Activated naive CD8-positive, alpha-beta T cell treated with anti-CD3 and anti-CD28 coated beads, Interleukin-2, amount 50 U/mL, for 16 hours (primary cell): ENCODE data around the gene CUL4A.

Experiments
- DNase-seq: peaks from one replicate; pipeline ENCODE4 v3.0.0-alpha.2; 2020; ENCODE audit warnings: low read depth, low spot score

Gene CUL4A

DNA sequence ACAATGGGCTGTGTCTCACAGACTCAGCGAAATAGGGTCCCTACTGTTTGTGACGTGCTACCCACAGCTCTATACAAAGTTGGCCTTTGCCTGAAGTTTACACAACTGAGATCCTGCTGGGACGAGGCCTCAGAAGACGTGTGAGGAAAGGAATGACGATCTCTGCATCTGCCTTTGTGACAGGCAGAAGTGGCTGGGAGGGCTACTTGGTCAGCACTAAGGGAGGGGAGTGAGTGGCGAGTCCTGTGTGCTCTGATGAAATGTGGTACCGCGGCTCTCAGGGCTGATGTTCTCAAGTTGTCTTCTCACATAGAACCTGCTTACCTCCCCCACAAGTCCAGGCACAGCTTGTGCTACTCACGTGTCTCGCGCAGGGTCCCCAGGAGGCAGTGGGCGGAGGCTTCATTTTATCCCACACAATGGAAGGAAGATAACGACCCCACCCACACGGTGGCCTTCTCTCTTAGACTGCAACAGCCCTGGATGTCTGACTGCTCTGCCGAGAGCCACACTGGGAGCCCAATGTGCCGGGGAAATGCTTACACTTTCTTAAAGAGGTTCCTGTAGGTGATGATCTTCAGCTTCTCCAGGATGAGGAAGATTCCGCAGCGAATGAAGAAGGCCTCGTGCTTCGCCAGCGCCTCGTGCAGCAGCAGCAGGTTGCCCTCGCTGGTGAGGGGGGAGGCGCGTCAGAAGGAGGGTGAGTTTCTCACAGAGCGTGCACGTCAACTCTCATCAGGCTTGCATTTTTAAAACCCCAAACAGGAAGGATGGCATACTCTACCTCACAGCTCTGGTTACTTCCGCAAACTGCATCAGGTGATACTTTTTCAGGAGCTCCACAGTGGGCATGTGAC is 29.8 kb upstream of the CUL4A start:
- no peak for DNase-seq

DNA sequence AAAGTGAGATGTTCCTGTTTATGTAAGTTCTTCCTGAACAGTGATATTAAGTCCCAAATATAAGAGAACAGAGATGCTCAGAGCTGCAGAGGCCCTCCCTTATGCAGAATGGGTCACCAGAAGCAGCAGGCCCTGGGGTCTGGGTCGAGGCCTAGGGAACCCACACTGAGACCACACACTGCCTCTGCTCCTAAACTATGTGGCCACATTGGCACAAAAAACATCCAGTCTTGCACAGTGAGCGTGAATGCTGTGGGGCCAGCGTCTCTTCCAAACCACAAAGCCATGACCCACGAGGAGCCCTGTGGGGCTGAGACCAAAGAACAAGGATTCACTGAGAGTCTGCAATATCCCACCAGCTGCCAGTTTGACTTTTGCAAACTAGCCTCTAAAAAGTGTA is 27.4 kb upstream of the CUL4A start:
- DNase-seq: no peak

DNA sequence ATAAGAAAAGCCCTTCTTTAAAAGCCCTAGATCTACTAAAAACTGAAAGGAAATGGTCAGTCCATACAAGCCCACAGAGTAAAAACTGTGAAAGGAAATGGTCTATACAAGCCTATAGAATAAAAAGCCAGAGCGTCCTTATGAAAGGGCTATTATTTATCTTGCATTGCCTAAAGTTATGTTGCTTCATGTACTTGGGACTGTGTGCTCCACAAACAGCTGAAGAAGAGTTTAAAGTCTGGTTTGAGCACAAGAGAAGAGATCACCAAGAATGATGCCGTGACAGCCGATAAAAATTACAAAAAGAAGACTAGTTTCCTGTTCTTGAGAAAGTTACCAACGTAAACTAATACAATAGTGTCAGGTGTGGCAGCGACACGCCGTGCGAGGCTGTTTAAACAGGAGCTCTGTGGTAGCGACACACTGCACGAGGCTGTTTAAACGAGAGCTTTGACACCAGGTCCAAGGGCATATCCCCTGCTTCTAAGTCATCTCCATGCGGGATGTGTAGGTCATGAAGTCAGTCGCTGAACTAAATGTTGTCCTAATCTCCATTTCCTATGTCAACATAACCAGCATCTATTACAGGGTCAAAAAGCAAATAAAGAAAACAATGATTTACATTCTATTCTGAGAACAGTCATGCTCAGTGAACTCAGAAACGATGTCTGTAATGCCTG is 25.8 kb upstream of the CUL4A start:
- DNase-seq: no peak

DNA sequence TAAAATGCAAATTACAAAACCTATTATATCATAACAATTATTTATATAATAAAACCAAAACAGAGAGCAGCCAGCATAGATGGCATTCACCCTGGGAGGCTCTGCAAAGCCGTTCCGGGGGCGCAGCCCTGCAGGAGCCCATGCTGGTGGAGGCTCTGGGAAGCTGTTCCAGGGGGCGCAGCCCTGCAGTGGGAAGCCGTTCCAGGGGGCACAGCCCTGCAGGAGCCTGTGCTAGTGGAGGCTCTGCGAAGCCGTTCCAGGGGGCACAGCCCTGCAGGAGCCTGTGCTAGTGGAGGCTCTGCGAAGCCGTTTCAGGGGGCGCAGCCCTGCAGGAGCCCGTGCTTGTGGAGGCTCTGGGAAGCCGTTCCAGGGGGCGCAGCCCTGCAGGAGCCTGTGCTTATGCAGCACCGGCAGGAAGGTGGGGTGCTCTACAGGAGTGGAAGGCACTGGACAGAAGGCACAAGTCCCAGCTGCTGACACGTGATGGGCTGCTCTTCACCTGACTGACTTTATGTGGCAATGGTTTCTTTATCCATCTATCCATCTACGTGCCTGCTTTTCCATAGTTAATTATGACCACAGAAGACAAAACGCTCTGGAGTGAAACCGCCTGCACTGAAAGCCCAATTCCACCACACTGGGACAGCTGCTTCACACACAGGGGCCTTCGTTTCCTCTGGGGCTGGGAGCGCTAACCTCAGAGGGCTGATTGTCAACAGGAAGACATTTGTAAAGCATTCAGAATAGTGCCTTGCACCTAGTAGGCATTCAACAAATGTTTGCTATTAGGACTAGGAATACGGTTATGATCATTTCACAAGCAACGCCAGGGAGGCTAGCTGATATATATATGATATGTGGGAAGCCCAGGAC is 24.6 kb upstream of the CUL4A start:
- DNase-seq: no peak

DNA sequence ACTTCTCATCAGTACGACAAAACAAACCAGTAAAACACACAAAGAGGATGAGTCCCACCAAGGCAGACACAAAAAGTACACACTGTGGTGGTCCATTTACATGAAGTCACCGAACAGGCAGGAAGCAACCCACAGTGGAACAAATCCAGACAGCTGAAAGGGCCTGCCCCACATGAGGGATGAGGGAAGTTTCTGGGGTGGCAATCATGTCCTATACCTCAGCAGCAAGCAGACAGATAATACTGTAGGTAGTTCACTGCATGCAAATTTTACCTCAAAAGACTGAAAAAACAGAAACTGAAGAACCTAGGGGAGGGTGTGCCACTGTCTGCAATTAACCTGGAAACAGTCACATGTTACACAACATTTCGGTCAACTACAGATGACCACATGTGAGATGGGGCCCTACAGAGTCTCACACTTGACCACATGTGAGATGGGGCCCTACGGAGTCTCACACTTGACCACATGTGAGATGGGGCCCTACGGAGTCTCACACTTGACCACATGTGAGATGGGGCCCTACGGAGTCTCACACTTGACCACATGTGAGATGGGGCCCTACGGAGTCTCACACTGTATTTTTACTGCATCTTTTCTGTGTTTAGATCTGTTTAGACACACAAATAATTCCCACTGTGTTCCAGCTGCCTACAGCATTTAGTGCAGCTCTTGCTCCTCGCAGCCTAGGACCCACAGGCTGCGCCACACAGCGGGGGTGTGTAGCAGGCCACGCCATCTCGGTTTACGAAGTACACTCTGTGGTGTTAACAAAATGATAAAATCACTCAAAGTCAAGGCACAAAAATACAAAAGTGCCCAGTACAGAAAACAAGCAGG is 23.1 kb upstream of the CUL4A start:
- no peak for DNase-seq

DNA sequence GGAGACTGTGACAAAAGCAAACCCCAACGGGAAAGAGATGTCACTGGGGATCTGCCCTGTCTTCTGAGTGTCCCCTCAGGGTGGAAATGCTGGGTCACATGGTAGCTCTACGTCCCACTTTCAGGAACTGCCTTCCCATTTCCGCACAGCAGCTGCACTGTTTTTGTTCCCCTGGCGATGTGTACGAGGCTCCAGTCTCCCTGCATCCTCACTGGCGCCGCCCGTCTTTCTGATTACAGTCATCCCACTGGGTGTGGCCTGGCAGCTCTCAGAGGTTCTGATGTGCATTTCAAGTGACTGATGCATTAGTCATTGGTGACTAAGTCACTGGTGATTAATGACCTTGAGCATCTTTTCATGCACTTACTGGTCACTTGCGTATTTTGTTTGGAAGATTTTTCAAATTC is 22.1 kb upstream of the CUL4A start:
- peak; percentile 29 for DNase-seq

DNA sequence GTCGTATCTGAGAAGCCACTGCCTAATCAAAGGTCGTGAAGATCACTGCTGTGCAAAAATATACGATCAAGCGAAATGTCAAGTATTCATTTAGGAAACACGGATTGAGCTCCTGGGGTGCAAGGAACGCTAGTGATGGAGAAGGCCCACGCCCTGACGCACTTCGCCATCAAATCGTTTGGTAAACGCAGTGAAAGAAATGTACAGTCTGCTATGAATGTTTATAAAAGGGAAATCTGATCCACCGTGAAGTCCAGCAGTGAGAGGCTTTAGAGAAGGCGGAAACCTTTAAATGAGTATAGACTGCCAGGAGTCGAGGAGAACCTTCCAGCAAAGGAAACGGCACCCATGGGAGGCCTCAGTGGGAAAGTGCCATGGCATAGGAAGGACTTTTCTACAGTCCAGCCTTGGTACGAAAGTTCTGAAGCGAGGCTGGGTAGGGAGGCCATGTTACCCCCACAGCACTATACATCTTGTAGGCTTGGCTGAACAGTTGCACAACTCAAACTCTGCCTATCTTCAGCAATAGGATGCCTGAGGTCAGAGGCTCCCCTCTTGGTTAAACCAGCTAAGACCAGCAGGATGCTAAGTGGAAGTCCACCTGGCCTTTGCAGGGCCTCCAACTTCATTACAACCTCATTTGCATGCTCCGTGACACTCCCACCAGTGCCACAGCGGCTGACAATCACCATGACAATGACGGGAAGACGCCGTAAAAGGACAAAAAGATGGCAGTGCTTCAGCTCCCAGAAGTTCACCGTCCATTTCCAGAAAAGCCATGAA is 21.3 kb upstream of the CUL4A start:
- DNase-seq: no peak

DNA sequence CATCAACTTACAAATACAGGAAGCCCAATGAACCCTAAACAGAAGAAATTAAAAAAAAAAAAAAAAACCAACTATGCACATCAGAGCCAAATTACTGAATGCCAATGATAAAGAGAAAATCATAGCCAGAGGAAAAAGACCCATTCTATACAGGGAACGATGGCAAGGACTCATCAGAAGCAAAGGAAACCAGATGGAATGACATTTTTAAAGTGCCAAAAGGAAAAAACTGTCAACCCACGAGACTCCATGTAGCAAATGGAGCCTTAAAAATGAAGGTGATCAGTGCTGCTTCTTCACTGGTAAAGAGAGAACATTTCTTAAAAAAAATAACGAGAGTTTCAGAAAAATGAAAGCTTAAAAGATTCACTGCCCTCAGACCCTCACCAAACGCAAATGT is 19.2 kb upstream of the CUL4A start:
- DNase-seq: no peak

DNA sequence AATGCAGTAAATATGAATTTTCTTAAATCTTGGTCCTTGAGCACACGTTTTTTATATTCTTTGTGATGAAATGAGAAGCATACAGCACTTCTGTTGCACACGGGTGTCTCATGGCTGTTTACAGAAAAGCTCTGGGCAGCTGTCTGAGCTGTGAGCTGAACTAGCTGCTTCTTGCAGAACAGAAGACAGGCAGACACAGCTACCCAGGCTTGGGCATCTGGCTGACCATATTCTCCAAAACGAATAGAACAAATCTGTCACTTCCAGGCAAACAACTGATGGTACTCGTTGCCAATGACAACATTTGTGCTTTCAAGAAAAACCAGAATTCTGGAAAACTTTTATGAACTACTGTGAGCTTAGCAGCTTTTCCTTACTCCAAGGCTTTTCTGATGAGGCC is 17.1 kb upstream of the CUL4A start:
- DNase-seq: no peak

DNA sequence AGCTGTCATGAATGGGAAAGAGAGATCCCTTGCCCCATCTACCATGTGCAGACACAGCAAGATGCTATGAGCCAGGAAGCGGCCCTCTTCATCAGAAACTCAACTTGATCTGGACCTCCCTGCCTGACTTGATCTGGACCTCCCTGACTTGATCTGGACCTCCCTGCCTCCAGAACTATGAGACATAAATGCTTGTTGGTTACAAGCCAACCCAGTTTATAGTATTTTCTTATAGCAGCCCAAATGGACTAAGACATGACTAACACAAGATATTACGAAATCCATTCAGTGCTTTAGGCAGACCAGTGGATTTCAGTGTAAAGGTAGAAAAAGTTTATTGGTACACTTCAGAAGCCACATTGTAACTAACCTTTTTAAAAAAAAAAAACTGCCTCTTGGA is 16.5 kb upstream of the CUL4A start:
- DNase-seq: no peak

DNA sequence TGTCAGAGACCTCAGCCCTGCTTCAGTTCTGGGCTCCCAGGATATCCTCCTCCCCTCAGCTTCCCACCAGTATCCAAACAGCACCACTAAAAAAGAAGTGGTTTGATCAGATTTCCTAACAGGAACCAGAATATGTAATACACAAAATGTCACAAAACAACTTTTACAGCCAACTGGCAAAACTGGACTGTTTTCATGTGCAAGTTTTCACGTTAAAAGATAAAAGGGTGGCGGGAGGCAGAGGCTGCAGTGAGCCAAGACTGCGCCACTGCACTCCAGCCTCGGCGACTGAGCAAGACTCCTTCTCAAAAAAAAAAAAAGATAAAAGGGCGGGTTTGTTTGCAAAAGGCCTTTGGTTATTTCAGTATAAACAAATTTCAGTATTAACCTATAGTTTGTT is 14.1 kb upstream of the CUL4A start:
- DNase-seq: no peak

DNA sequence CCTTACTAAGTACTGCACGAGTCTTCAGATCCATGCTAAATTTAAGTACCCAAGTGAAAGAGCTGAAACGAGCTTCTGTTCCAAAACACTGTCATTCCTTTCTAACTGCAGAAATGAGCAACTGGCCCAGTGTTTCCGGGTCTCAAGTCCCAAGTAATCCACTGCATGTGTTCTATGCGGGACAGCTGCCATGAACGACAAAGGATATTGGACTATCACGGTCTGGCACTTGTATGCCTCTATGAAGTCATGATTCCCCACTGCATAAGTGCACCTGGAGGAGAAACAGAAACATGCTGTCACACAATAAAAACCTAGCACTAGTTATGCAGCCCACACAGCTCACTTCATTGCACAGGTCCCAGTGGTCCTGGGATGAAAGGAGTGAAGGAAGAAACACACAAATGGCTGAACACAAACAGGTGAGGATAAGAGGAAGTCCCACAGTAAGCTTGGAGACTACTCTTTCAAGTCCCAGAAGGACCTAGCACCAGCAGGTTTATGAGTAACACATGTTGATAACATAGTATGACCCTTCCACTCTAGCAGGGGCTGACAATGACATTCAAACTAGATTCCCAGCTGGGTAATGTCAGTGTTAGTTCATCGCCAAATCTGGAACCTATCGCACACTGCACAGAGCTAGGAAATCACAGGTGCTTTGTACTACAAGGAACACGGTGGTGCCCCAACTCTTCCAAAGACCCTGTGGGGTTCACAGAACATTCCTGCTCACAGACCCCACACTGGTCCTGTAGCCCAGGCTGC is 12.3 kb upstream of the CUL4A start:
- no peak for DNase-seq

DNA sequence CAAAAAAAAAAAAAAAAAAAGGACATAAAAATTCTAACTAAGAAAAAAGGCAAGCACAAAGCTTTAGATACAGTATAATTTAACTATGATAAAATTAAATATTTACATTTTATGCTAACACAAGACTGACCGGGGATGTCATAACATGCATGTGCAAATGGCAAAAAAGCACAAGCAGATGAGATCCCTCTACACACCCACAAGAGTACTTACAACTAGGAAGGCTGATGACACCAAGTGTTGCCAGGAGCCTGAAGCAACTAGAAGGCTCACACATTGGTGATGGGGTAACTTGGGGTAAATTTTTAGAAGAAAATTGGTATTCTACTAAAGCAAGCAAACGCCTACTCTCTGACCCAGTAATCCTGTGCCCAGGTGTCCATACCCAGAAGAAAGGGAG is 7.6 kb upstream of the CUL4A start:
- no peak for DNase-seq

DNA sequence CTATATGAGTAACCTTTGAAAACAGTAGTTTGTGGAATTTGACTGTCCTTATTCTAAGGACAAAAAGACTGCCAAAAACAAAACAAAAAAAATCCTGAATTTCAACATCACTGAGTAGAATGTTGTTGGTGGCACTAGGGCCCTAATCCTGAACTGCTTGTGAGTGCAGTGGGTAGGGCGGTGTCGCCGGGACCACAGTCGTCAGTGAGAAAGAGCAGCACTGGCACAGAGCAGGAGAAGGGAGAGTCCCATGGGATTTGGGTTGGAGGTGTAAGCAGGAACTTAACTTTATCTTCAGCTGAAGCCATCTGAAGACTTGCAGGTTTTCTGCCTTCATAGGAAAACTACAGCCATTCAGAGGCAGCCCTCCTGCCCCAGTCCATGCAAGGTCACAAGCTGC is 6.5 kb upstream of the CUL4A start:
- DNase-seq: no peak

DNA sequence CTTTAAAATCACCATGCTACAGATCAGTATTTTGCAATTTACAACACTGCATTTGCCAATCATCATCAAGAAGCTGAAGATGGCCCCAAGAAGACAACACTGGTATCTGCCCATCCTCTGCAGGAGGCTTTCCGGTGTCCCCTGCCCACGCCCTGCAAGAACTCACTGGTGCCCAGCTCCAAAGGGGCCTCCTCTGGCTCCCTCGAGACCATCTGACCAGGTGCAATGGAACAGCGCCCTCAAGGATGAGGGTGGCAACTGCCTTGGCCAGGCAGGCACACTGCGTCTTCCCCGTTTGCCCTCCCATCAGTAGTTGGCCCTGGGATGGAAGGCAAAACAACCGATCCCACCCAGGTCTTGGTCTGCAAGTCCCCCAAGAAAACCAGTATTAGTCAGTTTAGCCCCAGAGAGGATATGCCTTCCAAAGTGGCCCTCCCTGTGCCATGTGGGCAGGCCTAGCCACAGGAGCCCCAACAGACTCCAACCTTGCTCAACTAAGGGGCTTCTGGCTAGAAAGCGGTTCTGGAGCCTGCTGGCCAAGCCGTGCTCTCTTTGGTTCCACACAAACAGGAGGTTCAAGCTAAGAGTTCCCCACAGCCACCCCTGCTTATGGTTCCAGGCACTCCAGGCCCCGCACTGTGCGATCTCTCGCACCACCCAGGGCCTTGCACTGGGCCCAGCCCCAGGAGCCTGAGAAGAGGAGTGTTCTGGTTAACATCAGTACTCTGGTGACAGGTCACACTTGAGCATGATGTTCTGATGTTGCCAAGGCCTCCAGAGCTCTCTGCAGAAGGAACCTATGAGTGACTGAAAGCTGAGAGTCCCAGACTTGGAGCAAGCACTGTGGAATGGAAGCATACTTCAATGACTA is 5.7 kb upstream of the CUL4A start:
- no peak for DNase-seq

DNA sequence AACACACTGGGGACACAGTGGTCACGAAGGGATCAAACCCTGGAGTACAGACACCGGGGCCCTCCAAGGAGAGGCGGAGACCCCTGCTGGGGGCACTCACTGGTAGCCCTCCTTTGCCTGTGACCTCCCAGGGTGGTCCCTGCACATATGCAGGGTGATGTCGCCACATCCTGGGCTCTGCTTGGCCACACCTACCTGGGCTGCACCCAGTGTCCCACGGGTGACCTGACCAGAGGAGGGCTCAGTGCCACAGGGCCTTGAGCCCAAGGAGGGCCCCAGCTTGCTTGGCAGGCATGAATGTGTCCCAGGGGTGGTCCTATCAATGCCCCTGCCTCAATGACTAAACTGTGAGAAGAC is 5.1 kb upstream of the CUL4A start:
- no peak for DNase-seq

DNA sequence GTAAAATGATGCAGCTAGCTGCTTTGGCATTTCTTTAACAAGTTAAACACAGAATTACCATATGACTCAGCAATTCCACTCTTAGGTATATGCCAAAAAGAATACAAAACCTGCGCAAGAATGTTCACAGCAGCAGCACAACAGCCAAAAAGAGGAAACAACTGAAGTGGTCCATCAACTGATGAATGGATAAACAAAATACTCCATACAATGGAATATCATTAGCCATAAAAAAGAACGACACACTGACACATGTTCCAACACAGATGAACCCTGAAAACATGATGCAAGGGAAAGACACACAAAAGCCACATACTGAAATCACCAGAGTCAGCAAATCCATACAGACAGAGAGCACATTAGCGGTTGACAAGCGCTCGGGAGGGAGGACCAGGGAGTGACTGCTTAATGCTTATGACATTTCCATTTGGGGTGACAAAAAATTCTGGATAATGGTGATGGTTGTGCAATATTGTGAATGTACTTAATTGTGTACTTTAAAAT is 3.9 kb upstream of the CUL4A start:
- no peak for DNase-seq

DNA sequence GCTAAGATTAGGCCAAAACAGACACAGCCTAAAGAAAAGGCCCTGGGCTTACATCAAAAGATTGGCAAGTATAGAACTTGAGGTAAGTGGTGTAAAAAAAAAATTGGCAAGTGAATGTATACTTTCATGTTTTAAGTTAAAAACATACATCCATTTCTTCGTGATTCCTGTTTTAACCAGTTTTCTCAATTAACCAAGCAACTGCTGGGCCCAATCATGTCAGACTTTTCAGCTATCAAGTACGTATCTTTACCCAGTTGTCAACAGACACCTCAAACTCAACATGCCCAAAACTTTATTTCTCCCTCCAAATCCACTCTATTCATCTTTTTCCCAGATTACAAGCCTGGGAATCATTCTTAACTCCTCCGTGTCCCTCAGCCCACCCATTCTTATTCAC is 2.0 kb upstream of the CUL4A start:
- no peak for DNase-seq

DNA sequence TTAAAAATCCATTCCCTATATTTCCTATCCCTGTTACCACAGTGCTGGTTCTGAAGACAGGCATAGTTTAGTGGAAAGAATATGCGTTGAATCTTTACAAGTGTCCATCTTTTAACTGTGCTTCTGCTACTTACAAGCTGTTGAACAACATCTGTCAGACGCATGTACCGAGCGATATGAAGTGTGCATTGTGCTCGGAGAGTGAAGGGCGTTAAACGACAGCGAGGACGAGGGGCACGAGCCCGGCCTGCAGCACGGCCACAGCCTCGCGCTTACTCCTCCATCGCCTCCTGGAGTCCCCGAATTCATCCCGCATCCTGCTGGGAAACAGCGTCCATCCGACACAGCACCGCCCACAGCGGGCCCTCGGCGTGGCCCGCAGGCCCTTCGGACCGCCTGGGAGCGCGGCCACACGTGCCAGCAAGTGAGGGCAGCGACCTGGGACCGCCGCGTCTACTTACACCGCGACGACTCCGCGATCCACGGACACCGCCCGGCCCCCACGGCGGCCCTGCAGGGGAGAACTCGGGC is 1.5 kb upstream of the CUL4A start:
- DNase-seq: no peak
